Cardiac fibroblast (primary cell): ENCODE data around the gene KCNH8.

Experiments used
- DNase-seq, 2 donors: peaks; one replicate each; pipeline versions ENCODE4 v3.0.0 to v3.0.0-alpha.2; 2010; ENCODE audit warnings: low read depth in 2 of 2
- H3K4me3 ChIP-seq, 2 donors: replicated peaks in 1 of 2; 1 replicate in 1 of 2; 2 replicates in 1 of 2; pipeline ENCODE4 v1.5.1; 2011; ENCODE audit warnings: low read depth in 2 of 2, low read length in 2 of 2, mild to moderate bottlenecking in 2 of 2, moderate library complexity in 1 of 2
- TF ChIP-seq, protein P1 (sequence below): IDR thresholded peaks from one replicate; pipeline ENCODE4 v1.5.1; 2011; ENCODE audit warnings: low read depth, mild to moderate bottlenecking, low read length, inconsistent platforms

KCNH8 gene

DNA sequence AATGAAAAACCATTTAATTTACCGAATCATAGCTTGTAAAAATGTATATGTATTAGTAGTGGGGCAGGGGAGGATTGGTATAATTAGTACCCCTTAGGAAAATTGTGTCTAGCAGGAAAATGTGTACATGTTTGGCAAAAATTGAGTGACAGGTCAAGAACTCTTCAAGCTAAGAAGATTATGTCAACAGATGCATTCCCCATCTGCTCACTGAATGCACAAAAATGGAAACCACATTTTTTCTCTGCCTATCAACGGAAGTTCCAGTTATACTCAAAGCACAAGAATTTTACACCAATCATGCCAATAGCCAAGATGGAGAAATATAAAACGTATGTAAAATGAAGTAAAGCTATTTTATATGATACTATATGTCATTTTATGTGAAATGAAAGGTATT lies 377.8 kb downstream of the KCNH8 start:
- H3K4me3 ChIP-seq = no peak overlapping the region
- TF ChIP-seq, protein P1, sequence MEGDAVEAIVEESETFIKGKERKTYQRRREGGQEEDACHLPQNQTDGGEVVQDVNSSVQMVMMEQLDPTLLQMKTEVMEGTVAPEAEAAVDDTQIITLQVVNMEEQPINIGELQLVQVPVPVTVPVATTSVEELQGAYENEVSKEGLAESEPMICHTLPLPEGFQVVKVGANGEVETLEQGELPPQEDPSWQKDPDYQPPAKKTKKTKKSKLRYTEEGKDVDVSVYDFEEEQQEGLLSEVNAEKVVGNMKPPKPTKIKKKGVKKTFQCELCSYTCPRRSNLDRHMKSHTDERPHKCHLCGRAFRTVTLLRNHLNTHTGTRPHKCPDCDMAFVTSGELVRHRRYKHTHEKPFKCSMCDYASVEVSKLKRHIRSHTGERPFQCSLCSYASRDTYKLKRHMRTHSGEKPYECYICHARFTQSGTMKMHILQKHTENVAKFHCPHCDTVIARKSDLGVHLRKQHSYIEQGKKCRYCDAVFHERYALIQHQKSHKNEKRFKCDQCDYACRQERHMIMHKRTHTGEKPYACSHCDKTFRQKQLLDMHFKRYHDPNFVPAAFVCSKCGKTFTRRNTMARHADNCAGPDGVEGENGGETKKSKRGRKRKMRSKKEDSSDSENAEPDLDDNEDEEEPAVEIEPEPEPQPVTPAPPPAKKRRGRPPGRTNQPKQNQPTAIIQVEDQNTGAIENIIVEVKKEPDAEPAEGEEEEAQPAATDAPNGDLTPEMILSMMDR = no peak
- no peak for DNase-seq

- no peak overlapping the region for H3K4me3 ChIP-seq
- no peak for DNase-seq
- TF ChIP-seq, protein P1 = no peak
Measured at GRCh38 chr3:19527746-19528145, 379.4 kb downstream of the KCNH8 start.

DNA sequence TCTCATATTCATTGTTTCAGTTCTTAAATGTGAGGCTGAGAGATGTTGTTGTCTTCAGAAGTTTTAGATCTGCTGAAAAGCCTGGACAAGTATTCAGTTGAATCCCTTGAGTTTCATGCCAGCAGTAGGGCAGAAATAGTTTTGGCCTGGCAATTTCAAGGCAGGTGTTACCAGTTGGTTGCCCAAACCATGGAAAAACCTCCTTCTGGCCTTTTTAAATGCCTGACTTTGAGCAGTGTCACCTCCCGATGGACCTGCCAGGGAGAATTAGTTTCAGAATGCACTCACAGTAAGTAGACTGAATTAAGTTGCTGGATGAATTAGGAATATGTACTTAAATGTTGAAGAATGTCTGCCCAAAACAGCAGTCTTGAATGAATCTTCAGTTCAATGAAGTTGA lies 383.1 kb downstream of the KCNH8 start:
- TF ChIP-seq, protein P1 = no peak
- H3K4me3 ChIP-seq = no peak overlapping the region
- DNase-seq = no peak

GRCh38 chr3:19539518-19540392 lies 391.4 kb downstream of the KCNH8 start:
- no peak for DNase-seq
- no peak overlapping the region for H3K4me3 ChIP-seq
- TF ChIP-seq, protein P1 = no peak

GRCh38 chr3:19540464-19540863 lies 392.2 kb downstream of the KCNH8 start:
- DNase-seq = no peak
- H3K4me3 ChIP-seq = no peak overlapping the region
- TF ChIP-seq, protein P1 = no peak

DNA sequence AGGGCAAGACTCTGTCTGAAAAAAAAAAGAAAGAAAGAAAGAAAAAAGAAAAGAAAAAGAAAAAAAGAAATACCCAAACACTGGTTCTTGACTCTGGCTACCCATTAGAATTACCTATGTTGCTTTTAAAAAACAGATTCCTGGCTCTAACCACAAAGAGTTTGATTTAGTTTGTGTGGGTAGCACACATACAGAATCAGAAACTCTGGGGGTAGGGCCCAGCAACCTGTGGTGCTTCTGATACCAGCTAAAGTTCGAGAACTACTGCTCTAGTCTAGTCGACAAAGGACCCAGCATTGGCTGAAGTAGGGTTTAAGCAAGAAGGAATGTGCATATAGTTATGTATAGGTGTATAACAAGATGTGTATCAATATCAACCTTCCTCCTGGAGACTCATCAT lies 393.0 kb downstream of the KCNH8 start:
- TF ChIP-seq, protein P1 = no peak
- no peak for DNase-seq
- no peak overlapping the region for H3K4me3 ChIP-seq
